Stomach smooth muscle (tissue), 2 donors: ENCODE results near the gene ANK2.

Source experiments
- H3K27ac ChIP-seq: one replicate; pipeline ENCODE4 v1.7.0; 2013; ENCODE audit warnings: mild to moderate bottlenecking, low read length, inconsistent platforms
- H3K27me3 ChIP-seq, 2 donors: one replicate each; pipeline ENCODE4 v1.7.0; 2013; ENCODE audit warnings: low read length in 2 of 2; ENCODE audit not compliant: insufficient read depth in 2 of 2, control insufficient read depth in 1 of 2
- H3K36me3 ChIP-seq, 2 donors: one replicate each; pipeline ENCODE4 v1.7.0; 2013; ENCODE audit warnings: low read length in 2 of 2; ENCODE audit not compliant: control insufficient read depth in 2 of 2, insufficient read depth in 2 of 2
- H3K4me1 ChIP-seq: one replicate; pipeline ENCODE4 v1.7.0; 2013; ENCODE audit warnings: low read length; ENCODE audit not compliant: control insufficient read depth, insufficient read depth
- H3K4me3 ChIP-seq, 2 donors: one replicate each; pipeline ENCODE4 v1.7.0; 2013; ENCODE audit warnings: low read length in 2 of 2
- H3K9ac ChIP-seq, 2 donors: one replicate each; pipeline ENCODE4 v1.7.0; 2013; ENCODE audit warnings: low read length in 2 of 2, mild to moderate bottlenecking in 1 of 2
- H3K9me3 ChIP-seq, 2 donors: one replicate each; pipeline ENCODE4 v1.7.0; 2013; ENCODE audit warnings: low read length in 2 of 2; ENCODE audit not compliant: control insufficient read depth in 2 of 2
- donor health status: healthy.
- donor health status: Pancreatic carcinoma.

Gene ANK2

DNA sequence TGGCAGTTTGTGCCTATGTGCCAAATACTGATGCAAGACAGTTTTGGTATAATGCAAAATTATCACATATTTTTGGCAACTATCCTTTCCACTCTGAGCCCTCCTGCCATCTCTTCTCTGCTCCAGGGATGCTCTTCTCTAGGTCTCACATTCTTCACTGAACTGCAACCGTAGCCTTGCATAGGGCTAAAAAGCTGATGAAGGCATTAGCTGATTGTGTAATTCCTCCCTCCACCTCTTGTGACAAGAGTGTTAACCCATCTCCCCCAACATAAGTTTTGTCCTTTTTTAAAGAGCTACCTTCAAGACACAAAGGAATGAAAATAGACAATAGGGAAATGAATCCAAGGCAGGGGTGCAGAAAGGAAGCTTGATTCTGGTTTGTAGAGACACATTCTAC is 33.1 kb upstream of the ANK2 start:
- no peaks in the 10 kb centered on the region for H3K36me3 ChIP-seq
- H3K4me3 ChIP-seq: no peak overlapping the region
- no peaks in the 10 kb centered on the region for H3K9me3 ChIP-seq
- H3K27me3 ChIP-seq: no peaks in the 10 kb centered on the region
- no peak overlapping the region for H3K9ac ChIP-seq
- H3K4me1 ChIP-seq: no peaks in the 10 kb centered on the region
- H3K27ac ChIP-seq: no peak overlapping the region

DNA sequence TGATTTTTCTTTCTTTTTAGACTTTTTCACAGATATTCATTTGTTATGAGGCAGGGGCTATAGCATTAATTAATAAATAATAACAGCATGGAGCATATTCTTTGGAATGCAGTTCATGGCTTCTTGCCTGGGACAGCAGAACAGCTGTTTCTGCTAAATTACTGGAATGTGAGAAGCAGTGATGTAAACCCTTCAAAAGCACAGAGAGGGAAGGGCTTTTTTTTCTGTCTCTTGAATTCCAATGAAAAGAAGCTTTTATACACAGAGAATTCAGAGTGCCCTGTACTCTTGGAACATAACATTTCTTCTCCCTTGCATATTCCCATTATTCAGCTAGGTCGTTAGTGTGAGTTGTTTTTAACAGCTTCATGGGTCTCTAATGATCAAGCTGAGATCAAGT is 28.5 kb upstream of the ANK2 start:
- Histone ChIP-seq H3K9me3 (no peaks in the 10 kb centered on the region), H3K4me1 (no peaks in the 10 kb centered on the region), H3K4me3 (no peak overlapping the region), H3K27ac (no peak overlapping the region), H3K36me3 (no peaks in the 10 kb centered on the region), H3K9ac (no peak overlapping the region), H3K27me3 (no peaks in the 10 kb centered on the region)

DNA sequence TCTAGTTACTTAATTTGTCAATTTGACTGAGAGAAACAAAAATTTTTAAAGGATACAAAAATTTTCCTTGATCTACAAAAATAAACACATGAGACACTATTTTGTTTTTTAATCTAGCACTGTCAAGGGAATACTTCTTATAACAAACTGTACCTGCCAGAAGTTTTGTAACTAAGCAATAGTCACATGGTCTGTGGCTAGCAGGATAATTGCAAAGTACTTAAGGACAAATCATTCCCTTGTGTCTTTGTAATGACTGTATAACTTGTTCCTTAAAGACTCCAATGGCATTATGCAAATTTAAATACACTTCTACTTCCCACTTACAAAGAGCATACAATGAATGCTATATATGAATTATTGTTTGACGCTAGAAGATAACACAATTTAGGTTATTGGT is 25.1 kb upstream of the ANK2 start:
- Histone ChIP-seq H3K27ac (no peak overlapping the region), H3K4me3 (no peak overlapping the region), H3K9ac (no peak overlapping the region)

DNA sequence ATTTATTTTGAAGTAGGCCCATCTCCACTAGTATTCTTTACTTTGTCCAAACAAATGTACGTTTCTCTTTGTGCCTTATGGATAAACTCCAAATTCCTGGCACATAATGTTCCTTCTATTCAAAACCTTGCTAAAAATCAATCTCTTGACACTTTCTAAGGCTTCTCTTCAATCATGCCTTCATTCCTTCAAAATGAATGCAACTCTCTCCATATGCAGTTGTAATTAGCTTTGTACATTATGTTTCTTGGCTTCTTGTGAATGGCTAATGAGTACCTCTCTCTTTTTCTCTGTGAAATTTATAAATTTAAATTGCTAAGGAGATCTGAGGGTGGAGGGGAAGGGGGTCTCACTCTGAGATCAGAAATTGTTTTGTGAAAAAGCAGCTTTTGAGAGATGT is 24.0 kb upstream of the ANK2 start:
- Histone ChIP-seq H3K27ac (no peak overlapping the region), H3K4me1 (no peaks in the 10 kb centered on the region)

More for the DNA sequence above, 25.1 kb upstream of the ANK2 start:
- Histone ChIP-seq H3K9me3 (no peaks in the 10 kb centered on the region), H3K36me3 (no peaks in the 10 kb centered on the region), H3K27me3 (no peaks in the 10 kb centered on the region), H3K4me1 (no peaks in the 10 kb centered on the region)

DNA sequence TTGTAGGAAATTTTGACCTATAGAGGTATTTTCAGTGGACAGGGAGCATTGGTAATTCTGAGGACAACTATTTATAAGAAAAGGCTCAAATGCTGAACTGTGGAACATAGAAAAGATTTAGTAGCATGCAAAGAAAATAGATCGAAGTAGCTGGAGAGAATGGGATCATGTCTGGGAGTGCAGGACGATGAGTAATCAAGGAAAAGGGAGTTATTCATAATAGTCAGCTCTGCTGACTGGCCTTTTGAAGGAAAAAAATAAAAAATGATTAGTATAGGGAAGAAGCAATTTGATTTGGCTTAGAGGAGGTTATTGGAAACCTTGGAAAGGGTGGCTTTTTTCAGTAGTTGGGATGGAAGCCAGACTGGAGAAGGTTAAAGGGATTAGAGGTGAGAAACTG is 22.9 kb upstream of the ANK2 start:
- H3K4me3 ChIP-seq: no peak overlapping the region

More for the DNA sequence above, 24.0 kb upstream of the ANK2 start:
- Histone ChIP-seq H3K9me3 (no peaks in the 10 kb centered on the region), H3K27me3 (no peaks in the 10 kb centered on the region), H3K9ac (no peak overlapping the region), H3K4me3 (no peak overlapping the region), H3K36me3 (no peaks in the 10 kb centered on the region)

DNA sequence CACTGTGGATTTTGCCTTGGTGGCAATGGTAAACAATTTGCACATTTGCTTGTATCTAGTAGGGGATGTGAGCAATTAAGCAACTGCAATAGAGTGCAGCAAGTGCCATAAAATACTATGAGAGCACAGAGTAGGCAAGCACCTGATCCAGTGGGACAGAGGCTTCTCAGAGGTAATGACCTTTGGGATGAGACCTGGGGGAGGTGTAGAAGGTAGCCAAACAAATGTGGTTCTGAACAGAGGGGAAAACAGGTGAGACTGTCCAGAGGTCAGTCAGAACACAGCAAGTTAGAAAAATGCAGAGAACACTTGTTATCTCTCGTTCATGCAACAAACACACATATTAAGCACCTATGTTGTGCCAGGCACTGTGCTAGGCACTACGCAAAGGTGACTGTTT is 21.4 kb upstream of the ANK2 start:
- Histone ChIP-seq H3K9me3 (no peaks in the 10 kb centered on the region), H3K9ac (no peak overlapping the region), H3K27me3 (no peaks in the 10 kb centered on the region), H3K4me3 (no peak overlapping the region), H3K27ac (no peak overlapping the region), H3K36me3 (no peaks in the 10 kb centered on the region), H3K4me1 (no peaks in the 10 kb centered on the region)

More for the DNA sequence above, 22.9 kb upstream of the ANK2 start:
- Histone ChIP-seq H3K27me3 (no peaks in the 10 kb centered on the region), H3K27ac (no peak overlapping the region), H3K36me3 (no peaks in the 10 kb centered on the region), H3K9me3 (no peaks in the 10 kb centered on the region), H3K4me1 (no peaks in the 10 kb centered on the region), H3K9ac (no peak overlapping the region)

DNA sequence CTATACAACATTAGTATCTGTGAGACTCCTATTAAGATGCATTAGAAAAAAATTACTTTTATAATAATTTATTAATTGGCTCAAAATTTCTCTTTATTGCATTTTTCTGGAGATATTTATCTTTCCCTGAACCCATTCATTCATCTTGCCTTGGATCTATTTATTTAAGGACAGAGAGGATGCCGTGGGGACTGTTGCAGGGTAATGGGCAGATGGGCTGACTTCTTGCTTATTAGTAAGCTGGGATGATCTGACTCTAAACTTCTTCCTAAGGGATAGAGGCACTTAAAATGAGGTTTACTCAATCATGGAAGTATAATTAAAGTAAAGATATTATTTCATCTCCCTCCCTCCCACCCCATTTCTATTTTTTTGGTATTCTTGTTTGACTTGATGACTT is 18.2 kb upstream of the ANK2 start:
- Histone ChIP-seq H3K27me3 (no peaks in the 10 kb centered on the region), H3K4me3 (no peak overlapping the region), H3K27ac (no peak overlapping the region), H3K36me3 (no peaks in the 10 kb centered on the region), H3K9me3 (no peaks in the 10 kb centered on the region), H3K9ac (no peak overlapping the region), H3K4me1 (no peaks in the 10 kb centered on the region)

DNA sequence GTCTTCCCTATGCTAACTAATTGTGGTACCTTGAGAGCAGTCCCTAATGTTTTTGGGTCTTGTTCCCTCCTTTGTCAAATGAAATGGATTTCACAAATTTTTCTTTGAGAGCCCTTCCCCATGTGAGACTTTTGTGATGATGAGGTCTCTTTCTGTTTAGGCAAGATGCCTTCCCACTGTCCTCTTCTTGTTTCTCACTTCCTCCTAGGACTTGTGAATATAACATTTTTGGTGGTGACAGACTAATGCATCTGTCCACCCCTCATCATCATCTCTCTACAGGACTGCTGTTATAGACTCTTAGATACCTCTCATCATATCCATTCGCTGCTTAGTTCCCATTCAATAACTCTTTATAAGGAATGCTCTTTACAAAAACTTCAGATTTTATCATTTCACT is 8.7 kb upstream of the ANK2 start:
- Histone ChIP-seq H3K27me3 (no peaks in the 10 kb centered on the region), H3K4me3 (no peak overlapping the region), H3K27ac (no peak overlapping the region), H3K4me1 (no peaks in the 10 kb centered on the region), H3K9ac (no peak overlapping the region), H3K36me3 (no peaks in the 10 kb centered on the region), H3K9me3 (peaks cover 4 to 6% of the 10 kb centered on the region in 2 donors)

DNA sequence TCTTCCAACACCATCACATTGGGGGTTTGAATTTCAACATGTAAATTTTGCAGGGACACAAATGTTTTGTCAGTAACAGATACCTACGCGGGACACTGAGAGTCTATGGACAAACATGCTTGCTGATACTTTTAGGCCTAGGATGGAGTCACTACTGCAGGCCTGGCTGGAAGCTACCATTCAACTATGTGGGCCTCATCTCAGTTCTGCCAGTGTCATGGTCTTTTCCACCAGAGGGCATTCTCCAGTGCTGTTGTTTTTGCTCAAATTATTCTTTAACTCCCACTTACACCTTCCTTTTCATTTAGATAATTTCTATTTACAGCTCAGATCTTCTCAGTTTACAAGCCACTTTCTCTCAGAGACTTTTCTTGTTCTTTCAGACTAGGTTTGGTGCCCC is 7.0 kb upstream of the ANK2 start:
- no peak overlapping the region for H3K27ac ChIP-seq
- no peak overlapping the region for H3K4me3 ChIP-seq
- H3K4me1 ChIP-seq: no peaks in the 10 kb centered on the region
- H3K9me3 ChIP-seq: peaks cover 4 to 6% of the 10 kb centered on the region in 2 donors
- H3K9ac ChIP-seq: no peak overlapping the region
- H3K27me3 ChIP-seq: no peaks in the 10 kb centered on the region
- no peaks in the 10 kb centered on the region for H3K36me3 ChIP-seq

DNA sequence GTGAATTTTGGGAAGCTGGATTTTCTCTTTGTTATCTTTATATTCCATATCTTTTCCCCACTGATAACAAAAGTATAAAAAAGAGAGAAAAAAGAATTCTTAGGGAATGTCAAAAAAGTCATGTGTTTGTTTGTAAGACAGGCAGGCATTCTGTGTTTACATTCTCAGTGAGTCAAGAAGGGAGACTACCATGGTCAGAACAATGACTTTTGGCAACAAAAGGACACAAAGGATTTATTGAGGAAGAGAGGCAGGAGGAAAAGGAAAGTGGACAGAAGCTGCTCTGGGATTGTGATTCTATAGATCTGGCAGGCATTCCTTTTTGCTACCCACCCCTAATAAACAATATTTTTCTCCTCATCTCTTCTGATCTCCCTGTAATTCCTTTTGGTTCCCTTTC is 5.9 kb upstream of the ANK2 start:
- no peaks in the 10 kb centered on the region for H3K4me1 ChIP-seq
- H3K36me3 ChIP-seq: no peaks in the 10 kb centered on the region
- peaks cover 4 to 6% of the 10 kb centered on the region in 2 donors for H3K9me3 ChIP-seq
- H3K4me3 ChIP-seq: no peak overlapping the region
- no peak overlapping the region for H3K9ac ChIP-seq
- H3K27me3 ChIP-seq: no peaks in the 10 kb centered on the region
- no peak overlapping the region for H3K27ac ChIP-seq

DNA sequence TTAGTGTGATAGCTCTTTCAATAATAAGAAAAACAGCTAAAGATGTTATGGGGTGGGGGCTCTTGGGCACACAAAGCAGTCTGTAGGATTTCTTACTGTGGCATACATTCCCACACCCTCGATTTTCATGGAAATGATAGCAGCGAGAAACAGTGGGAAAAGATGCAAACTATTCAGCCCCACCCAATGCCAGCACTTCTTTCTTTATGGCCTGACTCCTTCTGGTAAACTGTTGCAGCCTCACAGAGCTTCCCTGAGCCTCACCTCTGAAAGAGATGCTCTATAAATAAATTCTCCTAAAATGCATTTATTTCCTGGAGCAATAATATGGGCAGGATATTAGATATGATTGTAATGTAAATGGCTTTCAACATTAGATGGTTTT is 910 bp downstream of the ANK2 start:
- Histone ChIP-seq H3K4me3 (peak overlapping the region in 1 of 2 donors; percentile 68), H3K27ac (no peak overlapping the region), H3K9ac (no peak overlapping the region), H3K27me3 (no peaks in the 10 kb centered on the region), H3K9me3 (no peaks in the 10 kb centered on the region), H3K4me1 (peaks cover 8% of the 10 kb centered on the region), H3K36me3 (no peaks in the 10 kb centered on the region)

DNA sequence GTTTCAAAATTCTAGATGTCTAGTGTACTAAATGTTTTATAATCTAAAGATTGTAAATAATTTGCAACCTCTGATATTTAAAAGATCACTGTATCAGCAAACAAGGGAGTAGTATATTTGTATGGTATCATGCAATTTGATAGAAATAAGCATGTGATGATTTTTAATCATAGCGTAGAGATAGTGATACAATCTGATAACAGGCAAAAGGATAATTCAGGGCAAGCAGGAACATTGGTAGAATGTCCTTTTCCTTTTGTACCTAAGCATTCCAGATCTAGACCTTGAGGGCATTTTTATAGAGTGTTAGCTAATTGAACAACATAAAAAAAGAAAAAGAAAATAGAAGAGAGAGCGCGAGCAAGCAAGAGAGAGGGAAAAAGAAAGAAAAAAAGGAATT is 1.4 kb downstream of the ANK2 start:
- H3K9ac ChIP-seq: no peak overlapping the region
- H3K9me3 ChIP-seq: no peaks in the 10 kb centered on the region
- H3K36me3 ChIP-seq: no peaks in the 10 kb centered on the region
- peaks cover 8% of the 10 kb centered on the region for H3K4me1 ChIP-seq
- no peak overlapping the region for H3K4me3 ChIP-seq
- no peak overlapping the region for H3K27ac ChIP-seq
- H3K27me3 ChIP-seq: no peaks in the 10 kb centered on the region
